ENCODE results near the gene RCN2.

DNA sequence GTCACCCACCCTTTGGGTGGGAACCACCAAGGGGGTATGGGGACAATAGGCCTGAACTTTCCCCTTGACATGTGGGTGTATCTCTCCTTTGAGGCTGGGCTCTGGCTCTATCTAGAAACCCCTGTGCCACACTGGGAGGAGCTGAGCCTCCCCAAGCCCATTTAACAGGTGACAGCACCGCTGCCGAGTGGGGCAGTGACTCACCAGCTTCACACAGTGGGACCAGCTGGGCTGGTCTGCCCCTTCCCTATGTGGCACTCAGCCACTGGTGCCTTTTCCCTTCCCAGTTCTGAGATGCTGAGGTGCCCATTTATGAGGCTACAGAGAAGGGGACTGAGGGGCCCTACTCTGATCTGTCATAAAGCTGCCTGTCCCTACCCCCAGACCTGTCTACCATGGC, 68.4 kb downstream of the RCN2 start:
- TF ChIP-seq, protein P1, sequence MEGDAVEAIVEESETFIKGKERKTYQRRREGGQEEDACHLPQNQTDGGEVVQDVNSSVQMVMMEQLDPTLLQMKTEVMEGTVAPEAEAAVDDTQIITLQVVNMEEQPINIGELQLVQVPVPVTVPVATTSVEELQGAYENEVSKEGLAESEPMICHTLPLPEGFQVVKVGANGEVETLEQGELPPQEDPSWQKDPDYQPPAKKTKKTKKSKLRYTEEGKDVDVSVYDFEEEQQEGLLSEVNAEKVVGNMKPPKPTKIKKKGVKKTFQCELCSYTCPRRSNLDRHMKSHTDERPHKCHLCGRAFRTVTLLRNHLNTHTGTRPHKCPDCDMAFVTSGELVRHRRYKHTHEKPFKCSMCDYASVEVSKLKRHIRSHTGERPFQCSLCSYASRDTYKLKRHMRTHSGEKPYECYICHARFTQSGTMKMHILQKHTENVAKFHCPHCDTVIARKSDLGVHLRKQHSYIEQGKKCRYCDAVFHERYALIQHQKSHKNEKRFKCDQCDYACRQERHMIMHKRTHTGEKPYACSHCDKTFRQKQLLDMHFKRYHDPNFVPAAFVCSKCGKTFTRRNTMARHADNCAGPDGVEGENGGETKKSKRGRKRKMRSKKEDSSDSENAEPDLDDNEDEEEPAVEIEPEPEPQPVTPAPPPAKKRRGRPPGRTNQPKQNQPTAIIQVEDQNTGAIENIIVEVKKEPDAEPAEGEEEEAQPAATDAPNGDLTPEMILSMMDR (IDR thresholded peaks at IDR 0.05; ENCODE audit: poor library complexity), result no peak
- no peak for TF ChIP-seq EZH2 (IDR thresholded peaks at IDR 0.05; ENCODE audit: borderline replicate concordance)
- TF ChIP-seq EZH2phosphoT487 (IDR thresholded peaks at IDR 0.05; ENCODE audit: low read depth, severe bottlenecking, unreplicated experiment), result no peak
